Liver (tissue), 9 donors: ENCODE results near the gene HAUS8. TPM values are rescaled to one million over a fixed set of nuclear protein-coding genes. Genes with fewer than 3 reads are reported as not detected.

Source experiments
- DNase-seq: peaks from one replicate; pipeline ENCODE4 v3.0.0-alpha.2; 2017; ENCODE audit warnings: low spot score
- H3K27ac ChIP-seq, 2 donors: one replicate each; pipeline ENCODE4 v1.7.0; 2013; ENCODE audit warnings: inconsistent platforms in 2 of 2, low read length in 2 of 2, control low read depth in 1 of 2, low read depth in 1 of 2, mild to moderate bottlenecking in 1 of 2
- H3K27me3 ChIP-seq, 4 donors: one replicate each; pipeline versions ENCODE4 v1.6.1 to v1.7.0; 2013; ENCODE audit warnings: low read length in 3 of 4, inconsistent platforms in 1 of 4, mild to moderate bottlenecking in 1 of 4, moderate library complexity in 1 of 4; ENCODE audit not compliant: control insufficient read depth in 4 of 4, insufficient read depth in 4 of 4
- H3K36me3 ChIP-seq, 4 donors: one replicate each; pipeline versions ENCODE4 v1.6.1 to v1.7.0; 2013; ENCODE audit warnings: low read length in 3 of 4, mild to moderate bottlenecking in 3 of 4, low read depth in 1 of 4, moderate library complexity in 1 of 4; ENCODE audit not compliant: control insufficient read depth in 4 of 4, insufficient read depth in 3 of 4
- H3K4me1 ChIP-seq, 4 donors: one replicate each; pipeline versions ENCODE4 v1.6.1 to v1.7.0; 2013; ENCODE audit warnings: low read length in 3 of 4, mild to moderate bottlenecking in 3 of 4, moderate library complexity in 1 of 4; ENCODE audit not compliant: control insufficient read depth in 4 of 4, insufficient read depth in 4 of 4
- H3K4me3 ChIP-seq, 3 donors: one replicate each; pipeline versions ENCODE4 v1.6.1 to v1.7.0; 2013; ENCODE audit warnings: low read length in 3 of 3, control low read depth in 1 of 3, low read depth in 1 of 3, mild to moderate bottlenecking in 1 of 3
- H3K9ac ChIP-seq, 2 donors: one replicate each; pipeline ENCODE4 v1.7.0; 2013; ENCODE audit warnings: low read length in 2 of 2, mild to moderate bottlenecking in 2 of 2, moderate library complexity in 2 of 2, control low read depth in 1 of 2, low read depth in 1 of 2
- H3K9me3 ChIP-seq, 4 donors: one replicate each; pipeline versions ENCODE4 v1.6.1 to v1.7.0; 2013; ENCODE audit warnings: low read length in 3 of 4; ENCODE audit not compliant: control insufficient read depth in 4 of 4
- EGR1 ChIP-seq, 2 donors: IDR thresholded peaks; 2 replicates each; pipeline ENCODE4 v1.6.1; 2016 to 2018; ENCODE audit warnings: antibody characterized with exemption in 2 of 2, low read depth in 2 of 2
- FOXA1 ChIP-seq: IDR thresholded peaks from 2 replicates; pipeline ENCODE4 v1.6.1; 2016; ENCODE audit warnings: antibody characterized with exemption
- FOXA2 ChIP-seq: IDR thresholded peaks from 2 replicates; pipeline ENCODE4 v1.6.1; 2016; ENCODE audit warnings: antibody characterized with exemption
- GABPA ChIP-seq, 2 donors: IDR thresholded peaks in 1 of 2; conservative IDR thresholded peaks in 1 of 2; 2 replicates each; pipeline ENCODE4 v1.6.1; 2016; ENCODE audit warnings: antibody characterized with exemption in 2 of 2, mild to moderate bottlenecking in 1 of 2, moderate library complexity in 1 of 2
- HNF4A ChIP-seq, 2 donors: conservative IDR thresholded peaks; 2 replicates each; pipeline ENCODE4 v1.6.1; 2016; ENCODE audit warnings: antibody characterized with exemption in 2 of 2, mild to moderate bottlenecking in 2 of 2
- HNF4G ChIP-seq: IDR thresholded peaks from 2 replicates; pipeline ENCODE4 v1.6.1; 2016; ENCODE audit warnings: antibody characterized with exemption
- JUND ChIP-seq, 2 donors: IDR thresholded peaks; 2 replicates each; pipeline ENCODE4 v1.6.1; 2016; ENCODE audit warnings: antibody characterized with exemption in 2 of 2
- NR2F2 ChIP-seq: IDR thresholded peaks from 2 replicates; pipeline ENCODE4 v1.6.1; 2016; ENCODE audit warnings: antibody characterized with exemption
- RAD21 ChIP-seq, 2 donors: IDR thresholded peaks; 2 replicates each; pipeline ENCODE4 v1.6.1; 2016; ENCODE audit warnings: antibody characterized with exemption in 2 of 2, mild to moderate bottlenecking in 2 of 2
- RXRA ChIP-seq, 2 donors: IDR thresholded peaks; 2 replicates each; pipeline ENCODE4 v1.6.1; 2017 to 2018; ENCODE audit warnings: antibody characterized with exemption in 2 of 2, mild to moderate bottlenecking in 1 of 2
- SP1 ChIP-seq: IDR thresholded peaks from 2 replicates; pipeline ENCODE4 v1.6.1; 2018; ENCODE audit warnings: antibody characterized with exemption, mild to moderate bottlenecking
- TAF1 ChIP-seq: conservative IDR thresholded peaks from 2 replicates; pipeline ENCODE4 v1.6.1; 2016; ENCODE audit warnings: antibody characterized with exemption, mild to moderate bottlenecking
- YY1 ChIP-seq: IDR thresholded peaks from 2 replicates; pipeline ENCODE4 v1.6.1; 2016; ENCODE audit warnings: antibody characterized with exemption, mild to moderate bottlenecking
- WGBS: extraction: QIAGEN DNeasy Blood & Tissue Kit; methylation state at CpG from one replicate; pipeline ENCODE4 v1.1.7; 2013; 5-methylcytosine and 5-hydroxymethylcytosine counted together
- polyA plus RNA-seq, 2 donors: library from polyadenylated mRNA; stranded (reverse) in 1 of 2; unstranded in 1 of 2; fragments of 200-250 nt in 1 of 2; fragments of >200 nt in 1 of 2; fragmentation: Nextera tagmentation in 1 of 2; extraction: Ambion mirVana in 1 of 2; gene quantifications; one replicate each; pipeline versions ENCODE4 v1.2.1 to v1.2.3, GENCODE V29; 2013 to 2015
- total RNA-seq, 2 donors: library from RNA; depleted of rRNA; stranded (reverse); fragments of >200 nt; gene quantifications; one replicate each; pipeline ENCODE4 v1.2.3, GENCODE V29; 2014
- TF ChIP-seq, protein P1 (sequence below): IDR thresholded peaks from 2 replicates; pipeline ENCODE4 v1.6.1; 2016; ENCODE audit warnings: antibody characterized with exemption
- TF ChIP-seq, protein P2 (sequence below): fragments of 150-350 bp; IDR thresholded peaks from 2 replicates; pipeline ENCODE4 v1.5.1; 2017; ENCODE audit warnings: improper control_type of control experiment, low read depth, low read length; ENCODE audit not compliant: missing input control
- TF ChIP-seq, protein P3 (sequence below): IDR thresholded peaks from 2 replicates; pipeline ENCODE4 v1.6.1; 2016; ENCODE audit warnings: antibody characterized with exemption
- TF ChIP-seq, protein P4 (sequence below): IDR thresholded peaks from 2 replicates; pipeline ENCODE4 v1.6.1; 2016; ENCODE audit warnings: antibody characterized with exemption, mild to moderate bottlenecking
- donor health status: healthy.
- donor health status: healthy.
- donor health status: healthy.
- donor health status: healthy.
- donor health status: healthy.

Gene HAUS8
- total and polyA plus RNA-seq, 4 donors, result 3.3 to 5.7 (median 3.8) TPM

DNA sequence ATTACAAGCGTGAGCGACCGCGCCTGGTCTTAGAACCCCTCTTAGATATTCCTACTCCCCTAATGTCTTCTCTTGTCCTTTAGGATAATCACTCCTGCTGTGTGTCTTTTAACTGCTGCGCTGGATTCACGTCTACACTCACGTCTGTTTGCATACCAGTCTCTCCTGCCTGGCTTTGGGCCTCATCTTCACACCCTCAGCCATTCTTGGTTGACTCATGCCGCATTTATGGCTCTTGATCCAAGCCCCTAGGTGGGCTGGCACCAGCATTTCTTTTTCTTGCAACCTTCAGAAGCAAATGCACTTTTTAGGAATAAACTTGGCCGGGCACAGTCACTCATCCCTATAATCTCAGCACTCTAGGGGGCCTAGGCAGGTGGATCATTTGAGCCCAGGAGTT, 23.1 kb upstream of the HAUS8 start:
- DNase-seq, result no peak
- peak overlapping the region; percentile 32 to 59 for H3K27ac ChIP-seq
- H3K4me1 ChIP-seq, result peaks cover 9 to 18% (median 16%) of the 10 kb centered on the region in 4 donors
- peaks cover 0 to 17% (median 4%) of the 10 kb centered on the region in 4 donors for H3K36me3 ChIP-seq
- TF ChIP-seq JUND (IDR thresholded peaks at IDR 0.05), result no peak
- no peak for TF ChIP-seq RXRA (IDR thresholded peaks at IDR 0.05)
- TF ChIP-seq, protein P1, sequence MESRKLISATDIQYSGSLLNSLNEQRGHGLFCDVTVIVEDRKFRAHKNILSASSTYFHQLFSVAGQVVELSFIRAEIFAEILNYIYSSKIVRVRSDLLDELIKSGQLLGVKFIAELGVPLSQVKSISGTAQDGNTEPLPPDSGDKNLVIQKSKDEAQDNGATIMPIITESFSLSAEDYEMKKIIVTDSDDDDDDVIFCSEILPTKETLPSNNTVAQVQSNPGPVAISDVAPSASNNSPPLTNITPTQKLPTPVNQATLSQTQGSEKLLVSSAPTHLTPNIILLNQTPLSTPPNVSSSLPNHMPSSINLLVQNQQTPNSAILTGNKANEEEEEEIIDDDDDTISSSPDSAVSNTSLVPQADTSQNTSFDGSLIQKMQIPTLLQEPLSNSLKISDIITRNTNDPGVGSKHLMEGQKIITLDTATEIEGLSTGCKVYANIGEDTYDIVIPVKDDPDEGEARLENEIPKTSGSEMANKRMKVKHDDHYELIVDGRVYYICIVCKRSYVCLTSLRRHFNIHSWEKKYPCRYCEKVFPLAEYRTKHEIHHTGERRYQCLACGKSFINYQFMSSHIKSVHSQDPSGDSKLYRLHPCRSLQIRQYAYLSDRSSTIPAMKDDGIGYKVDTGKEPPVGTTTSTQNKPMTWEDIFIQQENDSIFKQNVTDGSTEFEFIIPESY, result no peak
- no peak for TF ChIP-seq EGR1 (IDR thresholded peaks at IDR 0.05; ENCODE audit: low read depth in 2 of 2)
- no peak for TF ChIP-seq GABPA (IDR thresholded peaks at IDR 0.05 in 1 of 2, conservative IDR thresholded peaks at IDR 0.05 in 1 of 2)
- TF ChIP-seq TAF1, result no peak
- TF ChIP-seq, protein P2, sequence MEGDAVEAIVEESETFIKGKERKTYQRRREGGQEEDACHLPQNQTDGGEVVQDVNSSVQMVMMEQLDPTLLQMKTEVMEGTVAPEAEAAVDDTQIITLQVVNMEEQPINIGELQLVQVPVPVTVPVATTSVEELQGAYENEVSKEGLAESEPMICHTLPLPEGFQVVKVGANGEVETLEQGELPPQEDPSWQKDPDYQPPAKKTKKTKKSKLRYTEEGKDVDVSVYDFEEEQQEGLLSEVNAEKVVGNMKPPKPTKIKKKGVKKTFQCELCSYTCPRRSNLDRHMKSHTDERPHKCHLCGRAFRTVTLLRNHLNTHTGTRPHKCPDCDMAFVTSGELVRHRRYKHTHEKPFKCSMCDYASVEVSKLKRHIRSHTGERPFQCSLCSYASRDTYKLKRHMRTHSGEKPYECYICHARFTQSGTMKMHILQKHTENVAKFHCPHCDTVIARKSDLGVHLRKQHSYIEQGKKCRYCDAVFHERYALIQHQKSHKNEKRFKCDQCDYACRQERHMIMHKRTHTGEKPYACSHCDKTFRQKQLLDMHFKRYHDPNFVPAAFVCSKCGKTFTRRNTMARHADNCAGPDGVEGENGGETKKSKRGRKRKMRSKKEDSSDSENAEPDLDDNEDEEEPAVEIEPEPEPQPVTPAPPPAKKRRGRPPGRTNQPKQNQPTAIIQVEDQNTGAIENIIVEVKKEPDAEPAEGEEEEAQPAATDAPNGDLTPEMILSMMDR, result no peak
- no peak for TF ChIP-seq FOXA1
- TF ChIP-seq YY1, result no peak
- no peak overlapping the region for H3K4me3 ChIP-seq
- no peaks in the 10 kb centered on the region for H3K27me3 ChIP-seq
- H3K9ac ChIP-seq, result no peak overlapping the region
- 94% methylated on average over 9 of the region's 9 CpGs for WGBS
- no peaks in the 10 kb centered on the region for H3K9me3 ChIP-seq

DNA sequence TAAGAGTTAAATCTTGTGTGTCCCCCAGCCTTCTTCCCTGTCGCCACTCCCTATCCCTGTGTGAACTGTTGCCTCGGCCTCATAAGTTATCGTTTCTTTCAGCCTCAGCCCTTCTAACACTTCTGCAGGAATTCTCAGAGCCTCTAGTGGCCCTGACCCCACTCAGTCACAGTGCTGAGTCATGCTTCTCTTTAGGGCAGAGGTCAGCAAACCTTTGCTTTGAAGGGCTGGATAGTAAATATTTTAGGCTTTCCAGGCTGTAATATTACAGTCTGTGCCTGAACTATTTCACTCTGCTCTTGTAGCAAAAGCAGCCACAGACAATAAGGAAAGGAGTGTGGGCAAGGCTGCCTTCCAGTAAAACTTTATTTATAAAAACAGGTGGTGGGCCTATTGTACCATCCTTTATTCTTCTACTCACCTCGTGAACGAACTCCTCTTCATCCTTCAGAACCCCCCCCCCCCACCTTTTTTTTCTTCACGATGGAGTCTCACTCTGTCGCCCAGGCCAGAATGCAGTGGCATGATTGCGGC, 22.4 kb upstream of the HAUS8 start:
- Histone ChIP-seq H3K4me1 (peaks cover 9 to 18% (median 16%) of the 10 kb centered on the region in 4 donors), H3K36me3 (peaks cover 0 to 11% (median 3%) of the 10 kb centered on the region in 4 donors), H3K4me3 (no peak overlapping the region), H3K9me3 (no peaks in the 10 kb centered on the region), H3K27ac (peak overlapping the region; percentile 32 to 59), H3K27me3 (no peaks in the 10 kb centered on the region), H3K9ac (no peak overlapping the region)
- peak in 1 of 2 donors; percentile 19 for TF ChIP-seq GABPA (IDR thresholded peaks at IDR 0.05 in 1 of 2, conservative IDR thresholded peaks at IDR 0.05 in 1 of 2)
- TF ChIP-seq YY1, result peak; percentile 49
- peak; percentile 71 to 79 for TF ChIP-seq HNF4A (conservative IDR thresholded peaks at IDR 0.05)
- TF ChIP-seq, protein P1, result no peak
- no peak for TF ChIP-seq EGR1 (IDR thresholded peaks at IDR 0.05; ENCODE audit: low read depth in 2 of 2)
- TF ChIP-seq JUND (IDR thresholded peaks at IDR 0.05), result peak; percentile 81 to 90
- TF ChIP-seq, protein P3, sequence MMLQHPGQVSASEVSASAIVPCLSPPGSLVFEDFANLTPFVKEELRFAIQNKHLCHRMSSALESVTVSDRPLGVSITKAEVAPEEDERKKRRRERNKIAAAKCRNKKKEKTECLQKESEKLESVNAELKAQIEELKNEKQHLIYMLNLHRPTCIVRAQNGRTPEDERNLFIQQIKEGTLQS, result peak; percentile 80
- TF ChIP-seq, protein P4, sequence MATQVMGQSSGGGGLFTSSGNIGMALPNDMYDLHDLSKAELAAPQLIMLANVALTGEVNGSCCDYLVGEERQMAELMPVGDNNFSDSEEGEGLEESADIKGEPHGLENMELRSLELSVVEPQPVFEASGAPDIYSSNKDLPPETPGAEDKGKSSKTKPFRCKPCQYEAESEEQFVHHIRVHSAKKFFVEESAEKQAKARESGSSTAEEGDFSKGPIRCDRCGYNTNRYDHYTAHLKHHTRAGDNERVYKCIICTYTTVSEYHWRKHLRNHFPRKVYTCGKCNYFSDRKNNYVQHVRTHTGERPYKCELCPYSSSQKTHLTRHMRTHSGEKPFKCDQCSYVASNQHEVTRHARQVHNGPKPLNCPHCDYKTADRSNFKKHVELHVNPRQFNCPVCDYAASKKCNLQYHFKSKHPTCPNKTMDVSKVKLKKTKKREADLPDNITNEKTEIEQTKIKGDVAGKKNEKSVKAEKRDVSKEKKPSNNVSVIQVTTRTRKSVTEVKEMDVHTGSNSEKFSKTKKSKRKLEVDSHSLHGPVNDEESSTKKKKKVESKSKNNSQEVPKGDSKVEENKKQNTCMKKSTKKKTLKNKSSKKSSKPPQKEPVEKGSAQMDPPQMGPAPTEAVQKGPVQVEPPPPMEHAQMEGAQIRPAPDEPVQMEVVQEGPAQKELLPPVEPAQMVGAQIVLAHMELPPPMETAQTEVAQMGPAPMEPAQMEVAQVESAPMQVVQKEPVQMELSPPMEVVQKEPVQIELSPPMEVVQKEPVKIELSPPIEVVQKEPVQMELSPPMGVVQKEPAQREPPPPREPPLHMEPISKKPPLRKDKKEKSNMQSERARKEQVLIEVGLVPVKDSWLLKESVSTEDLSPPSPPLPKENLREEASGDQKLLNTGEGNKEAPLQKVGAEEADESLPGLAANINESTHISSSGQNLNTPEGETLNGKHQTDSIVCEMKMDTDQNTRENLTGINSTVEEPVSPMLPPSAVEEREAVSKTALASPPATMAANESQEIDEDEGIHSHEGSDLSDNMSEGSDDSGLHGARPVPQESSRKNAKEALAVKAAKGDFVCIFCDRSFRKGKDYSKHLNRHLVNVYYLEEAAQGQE, result peak; percentile 30
- no peak for TF ChIP-seq HNF4G
- TF ChIP-seq FOXA1, result no peak
- peak; percentile 97 to 98 for TF ChIP-seq RXRA (IDR thresholded peaks at IDR 0.05)
- peak; percentile 57 to 68 for TF ChIP-seq RAD21 (IDR thresholded peaks at IDR 0.05)
- TF ChIP-seq NR2F2, result peak; percentile 98
- no peak for TF ChIP-seq FOXA2
- peak; percentile 90 for TF ChIP-seq SP1
- 48% methylated on average over 8 of the region's 8 CpGs for WGBS
- peak; percentile 44 for DNase-seq
